Esophagus squamous epithelium (tissue), 5 donors: Measurements from ENCODE around the gene LITAF. TPM values are rescaled to one million over a fixed set of nuclear protein-coding genes. Genes with fewer than 3 reads are reported as not detected.
A peak's percentile ranks its signal among the peaks of the same experiment; 100 is the strongest.

Experiments
- DNase-seq: peaks from one replicate; lab custom pipeline; 2025; lab: John Stamatoyannopoulos, UW
- H3K27ac ChIP-seq, 4 donors: fragments of 200-600 bp; sonication (generic); one replicate each; pipeline ENCODE4 v1.5.1; 2016 to 2019; ENCODE audit warnings: mild to moderate bottlenecking in 1 of 4
- H3K27me3 ChIP-seq, 4 donors: fragments of 200-600 bp; sonication (generic); 1 replicate in 3 of 4; 2 replicates in 1 of 4; pipeline versions ENCODE4 v1.5.1 to v1.6.0; 2017 to 2021; ENCODE audit warnings: antibody characterized with exemption in 1 of 4
- H3K36me3 ChIP-seq, 3 donors: fragments of 200-600 bp; sonication (generic); one replicate each; pipeline ENCODE4 v1.5.1; 2016 to 2019
- H3K4me1 ChIP-seq, 3 donors: fragments of 200-600 bp; sonication (generic); one replicate each; pipeline ENCODE4 v1.5.1; 2017 to 2019
- H3K4me3 ChIP-seq, 4 donors: fragments of 200-600 bp; sonication (generic); 1 replicate in 3 of 4; 2 replicates in 1 of 4; pipeline ENCODE4 v1.5.1; 2016 to 2019; ENCODE audit warnings: mild to moderate bottlenecking in 2 of 4, moderate library complexity in 1 of 4
- H3K9me3 ChIP-seq, 3 donors: fragments of 200-600 bp; sonication (generic); one replicate each; pipeline ENCODE4 v1.5.1; 2016 to 2019
- POLR2A ChIP-seq, 4 donors: fragments of 450-650 bp; IDR thresholded peaks; one replicate each; pipeline ENCODE4 v1.6.1; 2017; ENCODE audit warnings: antibody characterized with exemption in 4 of 4, mild to moderate bottlenecking in 4 of 4, moderate library complexity in 3 of 4
- WGBS, 2 donors: methylation state at CpG; one replicate each; pipeline ENCODE4 v1.1.5; 2018; 5-methylcytosine and 5-hydroxymethylcytosine counted together
- intact Hi-C: fragments of 100-400 bp; cut with DNase I; formaldehyde crosslinking; loops from one replicate; pipeline ENCODE4 v1.15.0; 2022
- total RNA-seq, 4 donors: library from RNA; depleted of rRNA; stranded (reverse); fragments of >200 nt; gene quantifications; one replicate each; pipeline ENCODE4 v1.1.0, GENCODE V29; 2016
- TF ChIP-seq, protein P1 (sequence below), 6 experiments: fragments of 450-650 bp in 4 of 6; fragments of 200-600 bp in 2 of 6; sonication (generic) in 2 of 6; IDR thresholded peaks; one replicate each; pipeline ENCODE4 v1.5.1; 2016 to 2019; ENCODE audit warnings: antibody characterized with exemption in 6 of 6, mild to moderate bottlenecking in 4 of 6, moderate library complexity in 4 of 6
- donor health status: DM: yes; HTN: yes; CAD: no.

The LITAF gene
- total RNA-seq, 4 donors from 2014 or later = 13.7 to 44.4 (median 34.4) TPM

DNA sequence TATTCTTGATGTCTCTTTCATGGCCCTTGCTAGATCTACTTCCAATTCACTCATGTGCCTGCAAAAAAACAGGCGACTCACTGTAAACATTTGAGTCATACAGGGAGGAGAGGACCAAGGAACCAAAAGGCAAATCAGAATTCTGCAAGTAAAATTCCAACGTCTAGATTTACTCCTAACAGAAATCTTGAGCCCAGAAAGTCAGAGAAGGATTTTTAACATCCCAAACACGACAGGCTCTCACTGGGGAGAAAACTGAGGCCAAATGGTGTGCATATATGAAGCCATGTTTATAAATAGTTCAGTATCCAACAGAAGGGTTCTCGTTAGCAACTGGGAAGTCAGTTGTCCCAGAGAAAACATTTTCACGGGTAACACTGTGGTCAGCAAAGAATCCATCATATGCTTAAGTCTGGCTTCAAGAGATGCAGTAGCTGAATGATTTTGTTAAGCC, 40.1 kb downstream of the LITAF start:
- Histone ChIP-seq H3K4me3 (no peak overlapping the region), H3K9me3 (no peaks in the 10 kb centered on the region), H3K4me1 (peaks cover 0 to 38% (median 9%) of the 10 kb centered on the region in 3 donors), H3K27ac (peak overlapping the region in 3 of 4 donors; percentile 64 to 84 (median 83)), H3K27me3 (no peaks in the 10 kb centered on the region), H3K36me3 (peaks cover 9 to 37% (median 10%) of the 10 kb centered on the region in 3 donors)
- intact Hi-C loops = no loop called here
- no peak for DNase-seq
- TF ChIP-seq, protein P1, sequence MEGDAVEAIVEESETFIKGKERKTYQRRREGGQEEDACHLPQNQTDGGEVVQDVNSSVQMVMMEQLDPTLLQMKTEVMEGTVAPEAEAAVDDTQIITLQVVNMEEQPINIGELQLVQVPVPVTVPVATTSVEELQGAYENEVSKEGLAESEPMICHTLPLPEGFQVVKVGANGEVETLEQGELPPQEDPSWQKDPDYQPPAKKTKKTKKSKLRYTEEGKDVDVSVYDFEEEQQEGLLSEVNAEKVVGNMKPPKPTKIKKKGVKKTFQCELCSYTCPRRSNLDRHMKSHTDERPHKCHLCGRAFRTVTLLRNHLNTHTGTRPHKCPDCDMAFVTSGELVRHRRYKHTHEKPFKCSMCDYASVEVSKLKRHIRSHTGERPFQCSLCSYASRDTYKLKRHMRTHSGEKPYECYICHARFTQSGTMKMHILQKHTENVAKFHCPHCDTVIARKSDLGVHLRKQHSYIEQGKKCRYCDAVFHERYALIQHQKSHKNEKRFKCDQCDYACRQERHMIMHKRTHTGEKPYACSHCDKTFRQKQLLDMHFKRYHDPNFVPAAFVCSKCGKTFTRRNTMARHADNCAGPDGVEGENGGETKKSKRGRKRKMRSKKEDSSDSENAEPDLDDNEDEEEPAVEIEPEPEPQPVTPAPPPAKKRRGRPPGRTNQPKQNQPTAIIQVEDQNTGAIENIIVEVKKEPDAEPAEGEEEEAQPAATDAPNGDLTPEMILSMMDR (IDR thresholded peaks at IDR 0.05) = no peak
- no peak for TF ChIP-seq POLR2A (IDR thresholded peaks at IDR 0.05)
- 48 to 49% methylated on average over 5 of the region's 5 CpGs for WGBS, 2 donors

DNA sequence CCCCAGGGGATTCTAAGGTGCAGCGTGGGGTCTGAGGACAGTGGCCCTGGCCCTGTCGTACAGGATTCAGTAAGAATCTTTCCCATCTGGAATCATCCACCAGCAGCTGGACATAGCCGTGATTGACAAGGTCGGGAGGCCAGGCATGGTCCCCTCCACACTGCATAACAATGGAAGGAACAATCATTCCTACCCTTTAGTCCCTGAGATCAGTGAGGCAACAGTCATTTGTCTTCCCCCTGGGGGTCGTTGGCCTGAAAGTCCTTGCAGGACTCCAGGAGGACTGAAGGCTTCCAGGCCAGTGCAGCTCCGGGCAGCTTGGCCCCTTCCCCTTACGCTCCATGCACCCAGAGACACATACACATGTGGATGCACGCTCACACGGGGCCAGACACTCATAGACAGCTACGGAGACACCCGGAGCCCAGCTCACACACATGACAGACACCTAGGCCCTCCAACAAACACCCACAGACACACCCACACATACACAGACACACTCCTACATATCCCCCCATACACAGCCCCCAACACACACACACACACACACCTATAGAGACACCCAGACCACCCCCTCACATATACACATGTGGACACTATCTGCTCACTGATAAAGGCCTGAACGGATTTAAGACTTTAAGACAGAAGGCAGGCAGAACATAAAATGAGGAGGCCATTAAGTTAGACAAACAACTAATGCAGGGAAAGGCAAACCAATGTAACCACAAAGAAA, 42.9 kb downstream of the LITAF start:
- intact Hi-C loops = no loop called here
- TF ChIP-seq POLR2A (IDR thresholded peaks at IDR 0.05) = no peak
- TF ChIP-seq, protein P1 (IDR thresholded peaks at IDR 0.05) = no peak
- no peak overlapping the region for H3K4me3 ChIP-seq
- peaks cover 0 to 18% (median under 1%) of the 10 kb centered on the region in 3 donors for H3K36me3 ChIP-seq
- H3K9me3 ChIP-seq = no peaks in the 10 kb centered on the region
- WGBS, 2 donors = 82 to 92% methylated on average over 6 to 7 of the region's 12 CpGs
- no peak overlapping the region for H3K27ac ChIP-seq
- no peak for DNase-seq
- H3K4me1 ChIP-seq = peaks cover 0 to 21% (median 0%) of the 10 kb centered on the region in 3 donors
- H3K27me3 ChIP-seq = no peaks in the 10 kb centered on the region

DNA sequence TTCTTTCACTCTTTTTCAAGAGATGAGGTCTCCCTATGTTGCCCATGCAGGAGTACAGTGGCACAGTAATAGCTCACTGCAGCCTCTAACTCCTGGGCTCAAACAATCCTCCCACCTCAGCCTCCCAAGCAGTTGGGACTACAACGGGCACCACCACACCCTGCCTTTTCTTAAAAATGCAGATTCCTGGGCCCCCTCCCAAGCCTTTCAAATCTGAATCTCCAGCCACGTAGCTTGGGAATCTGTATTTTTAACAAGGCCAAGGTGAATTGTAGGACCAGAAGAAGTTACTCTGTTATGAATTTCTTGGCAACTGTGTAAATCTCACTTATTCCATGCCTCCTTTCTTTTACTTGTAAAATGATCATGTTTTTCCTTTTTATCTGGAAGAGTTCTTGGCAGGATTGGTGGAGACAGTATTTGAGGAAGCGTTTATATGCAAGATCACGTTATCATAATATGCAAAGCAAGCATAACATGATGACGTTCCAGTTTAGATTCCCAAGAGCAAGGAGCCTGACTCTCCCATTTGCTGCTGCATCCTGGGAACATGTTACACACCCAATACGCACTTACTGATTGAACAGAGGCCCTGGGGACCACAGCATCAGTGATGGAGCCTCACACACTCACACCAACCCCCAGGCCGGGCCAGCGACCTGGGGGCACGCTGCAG, 44.5 kb downstream of the LITAF start:
- DNase-seq = no peak
- WGBS, 2 donors = 50 to 66% methylated on average over 8 to 9 of the region's 9 CpGs
- intact Hi-C loops = no loop called here

DNA sequence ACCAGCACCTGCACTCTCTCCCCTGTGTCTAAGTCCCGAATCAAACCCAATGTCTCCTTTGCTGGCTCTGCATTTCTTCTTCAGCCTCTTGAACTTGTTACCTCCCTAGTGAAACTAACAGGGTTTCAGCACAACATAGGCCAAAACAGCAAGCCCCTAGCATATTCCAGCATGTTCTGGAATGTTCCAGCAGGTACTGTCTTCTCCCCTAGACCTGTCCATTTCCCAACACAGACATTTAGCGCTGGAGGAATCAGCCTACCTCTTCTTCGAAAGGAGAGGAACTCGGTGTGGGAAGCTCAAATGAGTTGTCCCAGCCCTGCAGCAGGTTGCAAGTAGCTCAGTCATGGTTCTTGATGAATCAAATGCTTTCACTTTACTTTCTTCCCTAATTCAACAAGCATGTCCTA, 47.1 kb downstream of the LITAF start:
- H3K36me3 ChIP-seq = no peaks in the 10 kb centered on the region
- intact Hi-C loops = no loop called here

More for the DNA sequence above, 44.5 kb downstream of the LITAF start:
- Histone ChIP-seq H3K4me1 (peaks cover 0 to 18% (median 0%) of the 10 kb centered on the region in 3 donors), H3K36me3 (peaks cover 0 to 1% (median 0%) of the 10 kb centered on the region in 3 donors), H3K9me3 (no peaks in the 10 kb centered on the region), H3K27me3 (no peaks in the 10 kb centered on the region), H3K4me3 (no peak overlapping the region), H3K27ac (no peak overlapping the region)
- TF ChIP-seq, protein P1 (IDR thresholded peaks at IDR 0.05) = no peak
- TF ChIP-seq POLR2A (IDR thresholded peaks at IDR 0.05) = no peak

More for the DNA sequence above, 47.1 kb downstream of the LITAF start:
- Histone ChIP-seq H3K27me3 (no peaks in the 10 kb centered on the region), H3K4me3 (no peak overlapping the region), H3K4me1 (peaks cover 0 to 15% (median 0%) of the 10 kb centered on the region in 3 donors), H3K9me3 (no peaks in the 10 kb centered on the region), H3K27ac (no peak overlapping the region)
- TF ChIP-seq POLR2A (IDR thresholded peaks at IDR 0.05) = no peak
- TF ChIP-seq, protein P1 (IDR thresholded peaks at IDR 0.05) = no peak
- no peak for DNase-seq
- 39 to 50% methylated on average over 4 of the region's 4 CpGs for WGBS, 2 donors
